ENCODE results near the gene KIF5C. TPM values are rescaled to one million over a fixed set of nuclear protein-coding genes. Genes with fewer than 3 reads are reported as not detected.
A peak's percentile ranks its signal among the peaks of the same experiment; 100 is the strongest.

KIF5C gene
- 10 to 100 TPM; 10.2 to 11.1 TPM for total RNA-seq

DNA sequence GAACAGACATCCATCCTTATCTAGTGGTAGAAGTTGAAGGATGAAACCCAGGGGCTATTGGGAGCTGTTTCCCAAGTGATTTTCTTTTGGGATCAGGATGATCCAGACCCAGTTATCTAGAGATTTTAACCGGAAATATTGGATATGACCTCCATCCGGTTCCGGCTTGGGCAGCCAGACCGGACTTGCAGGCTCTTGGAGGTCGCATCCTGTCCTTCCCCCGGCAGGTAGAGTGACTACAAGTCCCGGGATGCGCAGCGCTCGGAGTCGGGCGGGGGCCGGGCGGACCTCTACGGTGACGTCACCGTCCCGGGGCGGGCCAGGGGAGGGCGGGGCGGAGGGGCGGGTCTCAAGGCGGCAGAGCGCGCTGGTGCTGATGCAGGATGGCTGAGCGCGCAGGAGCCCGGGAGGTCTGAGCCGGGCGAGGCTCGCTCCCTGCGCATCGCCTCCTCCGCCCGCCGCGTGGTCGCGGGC lies at the start of gene KIF5C:
Gene KIF5C, plus strand, starts transcription at position 360 of the 474 bp plus-strand sequence. CDS start 391 bp downstream, outside the sequence.
- peak; percentile 95 for DNase-seq
- Mint-ChIP-seq H3K4me1 (ENCODE audit: low read depth) (peaks cover 10% of the 10 kb centered on the region), H3K27ac (peak within 1 kb of the TSS; percentile 66), H3K27me3 (peaks cover 23% of the 10 kb centered on the region), H3K4me3 (peak within 1 kb of the TSS; percentile 82), H3K36me3 (ENCODE audit: low read depth) (peaks cover 3% of the 10 kb centered on the region), H3K9me3 (no peaks in the 10 kb centered on the region)
- intact Hi-C loops (cut with micrococcal nuclease), result loop anchor here (10.0 kb wide), 2 partner anchors 230 to 320 kb away; partner anchors contain the start of gene EPC2
- ChIA-PET CTCF (interaction anchor here (1.6 to 1.9 kb wide), 2 partner anchors 21 to 52 kb away, joined by 3 to 4 read pairs; no protein-coding TSS in a partner anchor), POLR2A (interaction anchor here (1.5 kb wide), 1 partner anchor 11 kb away, joined by 3 read pairs; no protein-coding TSS in a partner anchor)
- ATAC-seq, result peak; percentile 90
- TF ChIP-seq, protein P1, sequence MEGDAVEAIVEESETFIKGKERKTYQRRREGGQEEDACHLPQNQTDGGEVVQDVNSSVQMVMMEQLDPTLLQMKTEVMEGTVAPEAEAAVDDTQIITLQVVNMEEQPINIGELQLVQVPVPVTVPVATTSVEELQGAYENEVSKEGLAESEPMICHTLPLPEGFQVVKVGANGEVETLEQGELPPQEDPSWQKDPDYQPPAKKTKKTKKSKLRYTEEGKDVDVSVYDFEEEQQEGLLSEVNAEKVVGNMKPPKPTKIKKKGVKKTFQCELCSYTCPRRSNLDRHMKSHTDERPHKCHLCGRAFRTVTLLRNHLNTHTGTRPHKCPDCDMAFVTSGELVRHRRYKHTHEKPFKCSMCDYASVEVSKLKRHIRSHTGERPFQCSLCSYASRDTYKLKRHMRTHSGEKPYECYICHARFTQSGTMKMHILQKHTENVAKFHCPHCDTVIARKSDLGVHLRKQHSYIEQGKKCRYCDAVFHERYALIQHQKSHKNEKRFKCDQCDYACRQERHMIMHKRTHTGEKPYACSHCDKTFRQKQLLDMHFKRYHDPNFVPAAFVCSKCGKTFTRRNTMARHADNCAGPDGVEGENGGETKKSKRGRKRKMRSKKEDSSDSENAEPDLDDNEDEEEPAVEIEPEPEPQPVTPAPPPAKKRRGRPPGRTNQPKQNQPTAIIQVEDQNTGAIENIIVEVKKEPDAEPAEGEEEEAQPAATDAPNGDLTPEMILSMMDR (IDR thresholded peaks at IDR 0.05), result no peak

DNA sequence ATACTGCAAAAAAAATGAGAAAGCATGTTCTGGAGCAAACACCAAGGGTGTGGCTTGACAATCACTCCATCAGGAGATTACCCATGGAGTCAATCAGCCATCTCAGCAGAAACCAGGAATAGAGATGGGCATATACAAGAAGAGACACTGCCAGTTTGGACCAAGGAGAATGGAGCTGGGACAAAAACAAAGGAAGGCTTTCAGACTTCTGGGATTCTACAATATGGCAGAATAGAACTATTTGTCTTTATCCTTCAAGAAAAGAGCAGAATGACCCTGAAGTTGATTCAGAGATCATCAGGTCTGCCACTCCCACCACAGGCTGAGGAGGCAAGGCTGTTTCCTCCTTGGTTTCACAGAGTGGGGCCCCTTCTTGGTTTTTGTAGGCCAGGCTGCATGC lies 48.2 kb upstream of the KIF5C start:
- H3K36me3 Mint-ChIP-seq (ENCODE audit: low read depth), result no peaks in the 10 kb centered on the region
- ATAC-seq, result no peak
- TF ChIP-seq, protein P1 (IDR thresholded peaks at IDR 0.05), result no peak
- DNase-seq, result no peak
- no peaks in the 10 kb centered on the region for H3K4me1 Mint-ChIP-seq (ENCODE audit: low read depth)
- H3K27ac Mint-ChIP-seq, result no peak overlapping the region
- peaks cover 4% of the 10 kb centered on the region for H3K27me3 Mint-ChIP-seq
- intact Hi-C loops (cut with micrococcal nuclease), result no loop called here
- CTCF ChIA-PET, result interaction anchor here (0.9 kb wide), 1 partner anchor 9 kb away, joined by 3 read pairs; no protein-coding TSS in a partner anchor
- peaks cover 2% of the 10 kb centered on the region for H3K9me3 Mint-ChIP-seq
- no peak overlapping the region for H3K4me3 Mint-ChIP-seq
- POLR2A ChIA-PET, result no interaction called here

DNA sequence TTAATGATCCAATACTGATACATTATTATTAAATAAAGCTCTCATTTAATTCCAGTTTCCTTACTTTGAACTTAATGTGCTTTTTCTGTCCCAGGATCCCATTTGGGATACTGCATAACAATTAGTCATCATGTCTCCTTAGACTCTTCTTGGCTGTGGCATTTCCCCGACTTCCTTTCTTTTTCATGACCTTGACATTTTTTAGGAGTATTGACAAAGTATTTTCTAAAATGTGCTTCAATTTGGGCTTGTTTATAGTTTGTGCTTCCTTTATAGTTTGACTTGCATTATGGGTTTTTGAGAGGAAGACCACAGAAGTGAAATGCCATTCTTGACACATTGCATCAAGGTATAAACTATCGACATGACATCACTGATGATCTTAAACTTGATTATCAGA lies 46.1 kb upstream of the KIF5C start:
- no peak overlapping the region for H3K27ac Mint-ChIP-seq
- ATAC-seq (no peak), DNase-seq (no peak)
- TF ChIP-seq, protein P1 (IDR thresholded peaks at IDR 0.05), result no peak
- peaks cover 2% of the 10 kb centered on the region for H3K9me3 Mint-ChIP-seq
- H3K4me3 Mint-ChIP-seq, result no peak overlapping the region
- CTCF ChIA-PET, result no interaction called here
- intact Hi-C loops (cut with micrococcal nuclease), result no loop called here
- no peaks in the 10 kb centered on the region for H3K36me3 Mint-ChIP-seq (ENCODE audit: low read depth)
- H3K4me1 Mint-ChIP-seq (ENCODE audit: low read depth), result no peaks in the 10 kb centered on the region
- H3K27me3 Mint-ChIP-seq, result peaks cover 1% of the 10 kb centered on the region
- POLR2A ChIA-PET, result no interaction called here

DNA sequence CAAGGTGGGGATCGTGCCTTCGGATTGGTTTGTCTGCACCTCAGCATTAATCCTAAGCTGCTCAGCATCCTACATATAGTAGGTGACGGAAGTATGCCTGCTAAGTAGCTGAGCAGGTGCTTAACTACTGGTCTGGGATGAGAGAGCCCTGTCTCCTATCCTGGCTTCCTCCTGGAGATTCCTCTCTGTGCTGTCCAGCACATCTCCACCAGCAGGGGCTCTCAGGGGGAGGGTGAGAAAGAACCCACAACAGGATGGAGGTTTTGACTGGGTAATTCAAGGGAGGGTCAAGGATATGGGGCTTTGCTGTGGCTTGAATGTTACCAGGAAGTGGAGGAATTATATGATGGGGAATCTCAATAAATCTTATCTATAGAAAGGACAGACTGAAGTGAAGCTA lies 45.4 kb upstream of the KIF5C start:
- Mint-ChIP-seq H3K27ac (no peak overlapping the region), H3K4me3 (no peak overlapping the region), H3K36me3 (ENCODE audit: low read depth) (no peaks in the 10 kb centered on the region), H3K4me1 (ENCODE audit: low read depth) (no peaks in the 10 kb centered on the region), H3K27me3 (peaks cover 1% of the 10 kb centered on the region), H3K9me3 (peaks cover 2% of the 10 kb centered on the region)
- TF ChIP-seq, protein P1 (IDR thresholded peaks at IDR 0.05), result no peak
- ATAC-seq (no peak), DNase-seq (no peak)
- ChIA-PET CTCF (no interaction called here), POLR2A (interaction anchor here (0.7 kb wide), 1 partner anchor 15 kb away, joined by 3 read pairs; no protein-coding TSS in a partner anchor)
- intact Hi-C loops (cut with micrococcal nuclease), result no loop called here

GRCh38 chr2:148832637-148833036 lies 42.4 kb upstream of the KIF5C start:
- H3K4me3 Mint-ChIP-seq, result no peak overlapping the region
- no peak for DNase-seq
- POLR2A ChIA-PET, result no interaction called here
- no peak overlapping the region for H3K27ac Mint-ChIP-seq
- no peaks in the 10 kb centered on the region for H3K36me3 Mint-ChIP-seq (ENCODE audit: low read depth)
- ATAC-seq, result no peak
- CTCF ChIA-PET, result no interaction called here
- H3K4me1 Mint-ChIP-seq (ENCODE audit: low read depth), result no peaks in the 10 kb centered on the region
- no peaks in the 10 kb centered on the region for H3K9me3 Mint-ChIP-seq
- intact Hi-C loops (cut with micrococcal nuclease), result no loop called here
- TF ChIP-seq, protein P1 (IDR thresholded peaks at IDR 0.05), result no peak
- peaks cover 8% of the 10 kb centered on the region for H3K27me3 Mint-ChIP-seq

Measured in activated CD8-positive, alpha-beta T cell treated with anti-CD3 and anti-CD28 coated beads for 36 hours (primary cell).